ENCODE measurements around the gene LMLN. TPM values are rescaled to one million over a fixed set of nuclear protein-coding genes. Genes with fewer than 3 reads are reported as not detected.

The LMLN gene
- total RNA-seq, 3 donors from 2014 or later = 3.8 to 8.1 (median 5.7) TPM

DNA sequence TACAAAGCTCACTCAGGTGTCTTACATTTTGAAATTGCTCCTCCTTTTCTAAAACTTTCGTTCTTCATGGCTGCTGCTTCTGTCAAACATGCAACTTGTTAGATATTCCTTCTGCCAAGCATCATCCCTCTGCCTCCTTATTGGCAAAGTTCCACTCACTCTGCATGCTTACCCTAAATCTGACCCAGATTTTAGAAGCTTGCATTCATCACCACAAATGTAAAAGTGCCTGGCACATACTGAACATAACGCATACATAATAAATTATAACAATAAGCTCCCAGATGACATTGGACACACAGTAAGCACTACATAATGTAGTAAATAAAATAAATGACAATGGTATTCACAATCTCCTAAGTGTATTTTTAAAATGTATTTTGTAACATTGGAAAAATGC lies 107.4 kb downstream of the LMLN start:
- Histone ChIP-seq H3K36me3 (ENCODE audit: low read depth) (no peaks in the 10 kb centered on the region), H3K4me1 (ENCODE audit: low read depth) (no peaks in the 10 kb centered on the region), H3K4me3 (no peak overlapping the region), H3K9me3 (no peaks in the 10 kb centered on the region)
- intact Hi-C loops (cut with DNase I, micrococcal nuclease) = no loop called here
- DNase-seq (no peak), ATAC-seq (no peak)
- no peak for TF ChIP-seq CTCF (IDR thresholded peaks at IDR 0.05)

DNA sequence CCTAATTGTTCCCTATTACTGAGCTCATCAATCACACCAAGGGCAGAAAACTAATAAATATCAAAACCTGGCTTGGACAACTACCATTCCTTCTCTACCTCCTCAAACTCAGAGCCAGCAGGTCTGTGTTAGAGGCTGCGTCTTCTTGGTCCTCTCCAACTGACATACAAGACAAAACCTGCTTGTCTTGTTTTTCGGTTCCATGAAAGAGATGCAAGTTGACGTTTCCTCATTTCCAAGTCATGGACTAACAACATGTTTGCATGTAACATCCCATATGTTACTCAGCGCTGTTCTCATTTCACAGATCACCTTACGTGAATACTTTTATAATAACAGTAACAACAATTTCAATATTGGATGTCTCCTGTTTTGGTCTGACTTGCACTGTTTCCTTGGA lies 110.9 kb downstream of the LMLN start:
- H3K36me3 ChIP-seq (ENCODE audit: low read depth) = no peaks in the 10 kb centered on the region
- H3K4me3 ChIP-seq = no peak overlapping the region
- no peak for DNase-seq
- intact Hi-C loops (cut with DNase I, micrococcal nuclease) = no loop called here
- H3K9me3 ChIP-seq = no peaks in the 10 kb centered on the region
- ATAC-seq = no peak
- H3K4me1 ChIP-seq (ENCODE audit: low read depth) = no peaks in the 10 kb centered on the region
- TF ChIP-seq CTCF (IDR thresholded peaks at IDR 0.05) = no peak

- DNase-seq (no peak), ATAC-seq (peak; percentile 41)
- H3K36me3 ChIP-seq (ENCODE audit: low read depth) = no peaks in the 10 kb centered on the region
- H3K4me1 ChIP-seq (ENCODE audit: low read depth) = no peaks in the 10 kb centered on the region
- TF ChIP-seq CTCF (IDR thresholded peaks at IDR 0.05) = no peak
- no peak overlapping the region for H3K4me3 ChIP-seq
- no peaks in the 10 kb centered on the region for H3K9me3 ChIP-seq
- intact Hi-C loops (cut with DNase I, micrococcal nuclease) = no loop called here
Observed at GRCh38 chr3:198071602-198072287, 111.7 kb downstream of the LMLN start.

GRCh38 chr3:198076722-198077308 lies 116.8 kb downstream of the LMLN start:
- no peaks in the 10 kb centered on the region for H3K9me3 ChIP-seq
- H3K36me3 ChIP-seq (ENCODE audit: low read depth) = no peaks in the 10 kb centered on the region
- TF ChIP-seq CTCF (IDR thresholded peaks at IDR 0.05) = no peak
- no peak for DNase-seq
- ATAC-seq = no peak
- H3K4me1 ChIP-seq (ENCODE audit: low read depth) = peaks cover 15% of the 10 kb centered on the region
- intact Hi-C loops (cut with DNase I, micrococcal nuclease) = no loop called here
- H3K4me3 ChIP-seq = no peak overlapping the region

DNA sequence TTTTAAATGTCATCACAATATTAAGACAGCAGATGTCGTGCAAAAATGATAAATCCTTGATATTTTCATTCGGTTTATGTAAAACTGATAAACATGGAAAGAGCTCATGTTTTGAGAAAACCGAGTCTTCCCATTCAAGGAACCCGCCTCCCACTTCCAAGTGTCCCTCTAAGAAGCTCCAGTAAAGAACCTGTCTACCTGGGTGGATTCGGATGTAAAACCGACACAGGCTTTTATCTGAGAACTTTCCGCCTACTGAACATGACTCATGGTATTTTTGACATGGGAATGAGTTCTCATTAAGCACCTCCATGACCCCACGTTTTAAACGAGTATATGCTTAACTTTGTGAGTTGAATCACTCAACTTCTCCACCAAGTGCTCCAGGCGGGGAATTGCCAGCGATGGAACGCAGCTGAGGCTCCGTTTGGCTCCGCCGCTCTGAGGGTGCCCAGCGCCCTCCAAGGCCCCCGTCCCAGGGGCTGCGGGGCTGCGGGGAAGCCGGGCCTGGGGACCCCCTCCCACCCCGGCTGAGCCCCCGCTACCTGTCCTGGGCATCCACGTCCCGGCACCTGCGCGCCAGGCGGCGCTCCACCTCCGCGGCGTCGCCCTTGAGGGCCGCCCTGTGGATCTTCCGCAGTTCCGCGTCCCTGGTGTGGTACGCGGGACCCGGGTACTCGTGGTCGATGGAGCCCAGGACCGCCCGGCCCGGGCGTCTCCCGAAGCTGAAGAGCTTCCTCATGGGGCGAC lies 119.9 kb downstream of the LMLN start:
- H3K36me3 ChIP-seq (ENCODE audit: low read depth) = no peaks in the 10 kb centered on the region
- intact Hi-C loops (cut with DNase I, micrococcal nuclease) = no loop called here
- no peaks in the 10 kb centered on the region for H3K9me3 ChIP-seq
- no peak overlapping the region for H3K4me3 ChIP-seq
- ATAC-seq = peak; percentile 39
- H3K4me1 ChIP-seq (ENCODE audit: low read depth) = peaks cover 15% of the 10 kb centered on the region
- peak in 1 of 3 donors; percentile 3 for DNase-seq
- TF ChIP-seq CTCF (IDR thresholded peaks at IDR 0.05) = no peak

All from mucosa of descending colon (tissue), 3 donors.